Stimulated activated CD8-positive, alpha-beta memory T cell treated with anti-CD3 and anti-CD28 coated beads, Interleukin-7, amount 100 ng/mL, for 1 hour (primary cell): Measurements from ENCODE around the gene LAMB3.

ENCODE experiments used
- DNase-seq, 2 donors: peaks; one replicate each; pipeline ENCODE4 v3.0.0-alpha.2; 2020; ENCODE audit warnings: low read depth in 2 of 2

Gene LAMB3

GRCh38 chr1:209618291-209618690 is 33.9 kb downstream of the LAMB3 start:
- DNase-seq = no peak

DNA sequence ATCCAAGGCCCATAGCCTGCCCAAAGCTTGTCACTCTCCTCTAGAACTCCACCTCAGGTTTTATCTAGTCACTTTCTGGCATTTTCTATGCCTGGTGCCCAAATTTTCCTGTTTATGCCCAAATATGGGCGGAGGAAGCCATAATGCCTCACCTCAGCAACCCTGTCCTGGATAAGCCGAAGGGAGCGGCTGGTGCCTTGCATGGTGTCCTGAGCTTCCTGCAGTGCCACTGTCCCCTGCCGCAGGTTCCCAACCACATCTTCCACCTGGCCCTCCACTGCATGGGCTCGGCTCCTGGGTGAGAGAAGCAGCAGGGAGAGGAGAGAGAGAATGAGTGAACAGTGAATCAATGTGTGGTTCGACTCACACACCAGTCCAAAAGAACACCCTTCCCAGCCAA is 34.5 kb downstream of the LAMB3 start:
- no peak for DNase-seq

GRCh38 chr1:209617047-209617673 is 35.1 kb downstream of the LAMB3 start:
- no peak for DNase-seq

- no peak for DNase-seq
These were observed 35.7 kb downstream of the LAMB3 start for GRCh38 chr1:209616366-209617046.

DNA sequence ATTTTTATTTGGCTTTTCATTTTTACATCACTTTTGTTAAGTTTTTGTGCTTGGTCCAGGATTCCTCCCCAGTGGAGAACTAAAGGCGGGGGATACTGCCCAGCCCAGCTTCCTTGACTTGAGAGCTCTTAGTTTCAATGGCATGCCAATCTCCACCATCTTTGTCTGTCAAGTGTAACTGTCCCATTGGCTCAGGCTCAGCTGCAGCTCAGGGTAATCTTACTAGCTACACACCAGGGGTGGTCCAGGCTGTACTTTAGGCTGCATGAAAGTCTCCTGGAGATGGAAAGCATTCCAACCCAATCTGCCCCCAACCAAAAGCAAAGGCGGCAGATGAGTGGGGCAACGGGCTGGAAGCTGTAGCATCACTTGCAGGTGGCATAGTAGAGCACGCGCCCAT is 37.3 kb downstream of the LAMB3 start:
- DNase-seq = no peak

- no peak for DNase-seq
These were observed 38.1 kb downstream of the LAMB3 start for GRCh38 chr1:209614151-209614420.

GRCh38 chr1:209613400-209614150 is 38.6 kb downstream of the LAMB3 start:
- no peak for DNase-seq

GRCh38 chr1:209612646-209613399 is 39.4 kb downstream of the LAMB3 start:
- DNase-seq = no peak

DNA sequence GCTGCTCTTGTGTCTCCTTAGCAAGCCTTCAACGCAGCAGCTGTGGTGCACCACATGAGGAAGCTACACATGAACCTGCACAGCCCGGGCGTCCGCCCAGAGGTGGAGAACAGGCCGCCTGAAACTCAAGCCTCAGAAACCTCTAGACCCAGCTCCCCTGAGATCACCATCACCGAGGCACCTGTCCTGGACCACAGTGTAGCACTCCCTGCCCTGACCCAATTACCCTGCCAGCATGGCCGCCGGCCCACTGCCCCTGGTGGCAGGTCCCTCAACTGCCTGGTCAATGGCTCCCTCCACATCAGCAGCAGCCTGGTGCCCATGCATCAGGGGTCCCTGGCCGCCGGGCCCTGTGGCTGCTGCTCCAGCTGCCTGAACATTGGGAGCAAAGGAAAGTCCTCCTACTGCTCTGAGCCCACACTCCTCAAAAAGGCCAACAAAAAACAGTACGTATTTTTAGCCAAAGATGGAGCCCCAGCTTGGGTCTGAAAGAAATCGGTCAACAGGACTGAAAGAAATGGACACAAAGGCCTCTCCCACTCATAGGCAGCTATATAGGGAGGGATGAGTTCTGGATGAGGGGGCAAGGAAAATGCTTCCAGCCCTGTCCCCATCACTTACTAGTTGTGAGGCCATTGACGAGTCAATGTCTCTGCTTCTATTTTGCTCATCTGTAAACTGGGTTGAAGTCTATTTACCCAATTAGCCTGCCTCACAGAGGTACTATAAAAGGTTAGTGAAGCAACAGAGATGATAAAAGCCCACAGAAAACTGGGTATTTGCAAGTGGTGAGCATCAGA is 40.3 kb downstream of the LAMB3 start:
- DNase-seq = no peak

GRCh38 chr1:209610631-209610905 is 41.7 kb downstream of the LAMB3 start:
- DNase-seq = no peak

DNA sequence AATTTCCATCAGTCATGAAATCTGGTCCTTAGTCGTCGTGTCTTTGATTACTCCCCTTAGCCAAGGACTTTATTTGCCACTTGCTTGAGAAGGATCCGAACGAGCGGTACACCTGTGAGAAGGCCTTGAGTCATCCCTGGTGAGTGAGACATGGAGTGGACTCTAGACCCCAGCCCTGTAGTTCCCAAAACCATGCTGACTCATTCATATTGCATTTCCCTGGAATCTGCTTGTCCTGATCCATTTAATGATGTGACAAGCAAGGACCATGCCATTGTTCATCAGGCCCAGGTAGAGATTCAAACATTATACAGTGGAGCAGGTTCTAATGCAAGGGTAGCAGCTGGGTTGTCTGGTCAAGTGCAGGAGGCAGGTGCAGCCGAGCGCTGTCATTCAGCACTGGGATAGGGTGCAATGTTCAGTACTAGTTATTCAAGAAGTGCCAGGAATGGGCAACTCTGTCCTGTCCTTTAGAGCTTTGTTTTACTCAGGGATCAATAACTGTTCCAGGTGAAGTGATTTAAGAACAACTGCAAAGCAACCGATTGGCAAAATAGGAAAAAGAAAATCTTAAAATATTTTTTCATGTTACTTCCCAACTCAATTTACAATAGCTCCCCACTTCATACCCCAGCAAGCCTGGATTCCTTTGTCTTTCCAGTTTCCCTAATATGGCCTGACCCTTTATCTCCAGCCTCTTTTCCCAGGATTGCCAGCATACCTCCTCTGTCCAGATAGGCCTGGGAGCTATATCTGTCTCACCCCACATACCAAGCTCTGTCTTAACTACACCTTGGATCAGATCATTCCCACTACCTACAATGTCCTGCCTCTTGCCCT is 42.2 kb downstream of the LAMB3 start:
- DNase-seq = no peak

- DNase-seq = no peak
These were observed 43.0 kb downstream of the LAMB3 start for GRCh38 chr1:209609041-209609790.

- no peak for DNase-seq
These were observed 44.4 kb downstream of the LAMB3 start for GRCh38 chr1:209607795-209608178.

DNA sequence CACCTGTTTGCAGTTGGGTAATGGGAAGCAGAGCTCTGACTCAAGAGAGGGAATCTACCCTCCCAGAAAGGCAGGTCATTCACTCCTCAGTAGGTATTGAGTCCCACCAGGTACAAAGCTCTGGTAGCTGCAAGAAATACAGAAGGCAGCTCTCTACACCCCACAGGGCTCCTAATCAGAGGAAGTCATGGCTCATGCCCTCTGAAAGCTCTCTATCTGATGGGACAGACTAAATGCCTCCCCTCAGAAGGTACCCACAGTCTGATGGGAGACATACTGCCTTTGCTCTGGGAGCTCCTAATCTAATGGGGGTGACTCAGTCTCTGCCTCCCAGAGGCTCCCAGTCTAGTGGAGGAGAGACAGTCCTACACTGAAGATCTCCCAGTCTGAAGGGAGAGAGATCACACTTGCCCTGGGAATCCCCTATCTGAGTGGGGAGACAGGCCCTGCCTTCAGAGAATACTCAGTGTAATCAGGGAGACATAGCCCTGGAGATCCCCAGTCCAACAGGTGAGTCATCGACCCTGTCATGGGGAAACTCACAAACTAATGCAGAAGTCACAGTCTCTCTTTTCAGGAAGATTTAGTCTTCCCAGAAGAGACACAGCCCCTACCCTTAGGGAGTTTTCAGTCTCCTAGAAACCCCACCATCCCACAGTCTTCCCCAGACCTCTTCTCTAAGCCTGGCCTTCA is 45.0 kb downstream of the LAMB3 start:
- no peak for DNase-seq

- no peak for DNase-seq
These were observed 48.3 kb downstream of the LAMB3 start for GRCh38 chr1:209603877-209604276.

- DNase-seq = no peak
These were observed 50.2 kb downstream of the LAMB3 start for GRCh38 chr1:209601809-209602657.

GRCh38 chr1:209600541-209600940 is 51.7 kb downstream of the LAMB3 start:
- DNase-seq = no peak

DNA sequence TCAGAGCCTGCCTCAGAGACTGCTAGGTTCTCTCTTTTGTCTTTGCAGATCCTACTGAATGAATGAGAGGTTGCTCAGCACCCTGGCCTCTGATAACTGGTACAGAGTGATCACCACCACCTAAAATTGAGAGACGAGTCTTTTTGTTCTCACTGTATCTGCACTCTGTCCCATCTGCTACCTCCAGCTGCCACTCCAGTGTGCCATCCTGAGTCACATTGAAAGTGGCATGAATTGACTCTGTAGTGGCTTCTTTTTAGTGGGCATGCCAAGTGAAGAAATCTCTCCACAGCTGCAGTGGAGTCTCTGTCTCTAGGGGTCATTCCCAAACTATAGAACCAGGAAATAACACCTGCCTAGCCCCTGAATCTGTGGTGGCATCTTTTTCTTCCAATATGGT is 54.0 kb downstream of the LAMB3 start:
- no peak for DNase-seq

DNA sequence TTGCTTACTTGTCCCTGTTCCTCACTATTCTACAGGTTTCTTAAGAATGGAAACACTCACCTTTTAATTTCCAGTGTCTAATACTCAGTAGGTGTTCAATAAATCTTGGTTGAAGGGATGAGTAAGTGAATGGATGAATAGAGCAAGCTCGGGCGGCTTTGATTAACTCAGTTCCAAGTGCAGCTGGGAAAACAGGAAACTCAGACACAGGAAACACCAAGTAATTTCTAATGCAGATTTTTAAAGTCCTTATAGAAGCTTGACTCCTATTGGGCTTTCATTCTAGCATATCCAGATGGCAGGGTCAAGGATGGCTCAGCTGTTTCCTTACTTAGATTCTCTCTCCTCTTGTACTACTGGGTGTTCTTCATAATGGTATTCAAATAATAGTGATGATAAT is 54.7 kb downstream of the LAMB3 start:
- DNase-seq = no peak
